ENCODE data around the gene PDGFRB. TPM values are rescaled to one million over a fixed set of nuclear protein-coding genes. Genes with fewer than 3 reads are reported as not detected.

PDGFRB gene
- polyA plus RNA-seq, 3 donors: 118 to 167 (median 142) TPM

DNA sequence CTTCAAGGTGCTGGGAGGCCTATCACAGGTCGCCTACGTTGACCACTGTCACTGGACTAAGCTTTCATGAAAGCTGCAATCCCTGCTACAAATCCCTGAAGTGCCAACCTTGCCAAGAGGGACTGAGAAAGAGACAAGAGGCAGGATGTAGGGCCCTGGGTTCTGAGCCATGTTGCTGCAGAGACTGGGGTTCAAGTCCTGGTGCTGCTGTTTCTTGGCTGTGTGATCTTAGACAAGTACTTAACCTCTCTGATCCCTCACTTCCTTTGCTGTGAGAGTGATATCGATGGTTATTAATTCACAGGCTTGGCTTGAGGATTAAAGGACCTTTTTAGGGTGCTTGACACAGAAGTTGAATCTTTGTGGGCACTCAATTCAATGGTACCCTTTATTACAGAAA, 84.8 kb downstream of the PDGFRB start:
- DNase-seq (ENCODE audit: low read depth in 3 of 3, low spot score in 2 of 3): no peak

- no peak for DNase-seq (ENCODE audit: low read depth in 3 of 3, low spot score in 2 of 3)
Measured at GRCh38 chr5:150069672-150070627, 85.7 kb downstream of the PDGFRB start.

GRCh38 chr5:150068961-150069645, 86.5 kb downstream of the PDGFRB start:
- DNase-seq (ENCODE audit: low read depth in 3 of 3, low spot score in 2 of 3): no peak

DNA sequence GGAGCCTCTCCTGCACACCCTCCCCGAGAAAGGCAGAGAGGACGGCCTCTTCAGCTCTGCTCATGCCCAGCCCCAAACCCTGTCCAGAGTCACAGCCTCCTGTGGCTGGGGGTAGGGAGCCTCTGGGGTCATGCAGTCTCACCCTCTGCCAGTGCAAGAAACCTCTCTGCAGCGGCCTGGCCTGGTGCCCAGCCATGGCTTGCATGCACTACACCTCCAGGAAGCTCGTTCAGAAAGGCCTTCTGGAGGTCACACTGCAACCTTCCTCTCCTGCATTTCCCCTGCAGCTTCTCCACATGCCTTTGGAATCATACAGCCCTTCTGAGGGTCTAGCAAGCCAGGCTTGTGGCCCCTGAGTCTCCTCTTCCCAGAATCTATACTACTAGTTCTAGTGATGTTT, 87.2 kb downstream of the PDGFRB start:
- DNase-seq (ENCODE audit: low read depth in 3 of 3, low spot score in 2 of 3): no peak

GRCh38 chr5:150068071-150068470, 87.6 kb downstream of the PDGFRB start:
- DNase-seq (ENCODE audit: low read depth in 3 of 3, low spot score in 2 of 3): no peak

- DNase-seq (ENCODE audit: low read depth in 3 of 3, low spot score in 2 of 3): no peak
Measured at GRCh38 chr5:150067405-150067960, 88.2 kb downstream of the PDGFRB start.

DNA sequence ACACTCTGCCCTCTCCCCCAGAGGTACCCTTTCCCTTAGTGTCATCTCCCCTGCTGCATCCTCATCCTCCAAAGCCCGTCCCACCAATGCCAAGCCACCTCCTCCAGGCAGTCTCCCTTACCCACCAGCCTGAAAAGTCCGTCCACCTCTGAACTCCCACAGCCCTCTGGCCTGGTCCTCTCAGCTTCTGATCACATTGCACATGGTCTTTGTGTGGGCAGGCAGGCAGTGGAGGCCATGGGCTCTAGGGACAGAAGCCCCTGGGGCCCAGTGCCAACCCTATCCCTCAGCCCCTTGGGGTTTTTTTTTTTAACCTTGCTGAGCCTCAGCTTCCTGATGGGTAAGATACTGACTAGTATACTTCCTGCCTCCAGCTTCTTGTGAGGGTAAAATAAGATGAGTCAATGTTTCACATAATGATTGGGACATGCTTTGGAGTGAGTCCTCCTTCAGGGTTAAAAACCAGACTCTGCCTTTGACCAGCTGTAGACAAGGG, 88.7 kb downstream of the PDGFRB start:
- no peak for DNase-seq (ENCODE audit: low read depth in 3 of 3, low spot score in 2 of 3)

DNA sequence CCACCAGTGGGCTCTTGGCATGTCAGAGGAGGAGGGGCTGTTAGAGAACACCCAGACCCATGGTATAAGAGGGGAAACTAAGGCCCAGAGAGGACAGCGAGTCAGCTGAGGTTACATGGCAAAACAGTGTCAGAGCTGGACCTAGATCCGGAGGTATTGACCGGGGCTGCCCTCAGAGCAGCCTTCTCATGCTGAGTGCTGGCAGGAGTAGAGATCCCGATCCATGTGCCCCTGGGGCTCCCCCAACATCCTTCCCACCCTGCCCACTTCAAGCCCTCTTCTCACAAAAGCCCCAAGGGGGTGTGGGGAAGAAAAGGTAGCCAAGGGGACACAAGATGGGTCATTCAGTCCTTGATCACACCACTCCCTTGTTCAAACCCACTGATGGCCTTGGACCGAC, 89.2 kb downstream of the PDGFRB start:
- DNase-seq (ENCODE audit: low read depth in 3 of 3, low spot score in 2 of 3): no peak

- no peak for DNase-seq (ENCODE audit: low read depth in 3 of 3, low spot score in 2 of 3)
Measured at GRCh38 chr5:150065886-150066285, 89.8 kb downstream of the PDGFRB start.

- DNase-seq (ENCODE audit: low read depth in 3 of 3, low spot score in 2 of 3): no peak
Measured at GRCh38 chr5:150065346-150065745, 90.3 kb downstream of the PDGFRB start.

DNA sequence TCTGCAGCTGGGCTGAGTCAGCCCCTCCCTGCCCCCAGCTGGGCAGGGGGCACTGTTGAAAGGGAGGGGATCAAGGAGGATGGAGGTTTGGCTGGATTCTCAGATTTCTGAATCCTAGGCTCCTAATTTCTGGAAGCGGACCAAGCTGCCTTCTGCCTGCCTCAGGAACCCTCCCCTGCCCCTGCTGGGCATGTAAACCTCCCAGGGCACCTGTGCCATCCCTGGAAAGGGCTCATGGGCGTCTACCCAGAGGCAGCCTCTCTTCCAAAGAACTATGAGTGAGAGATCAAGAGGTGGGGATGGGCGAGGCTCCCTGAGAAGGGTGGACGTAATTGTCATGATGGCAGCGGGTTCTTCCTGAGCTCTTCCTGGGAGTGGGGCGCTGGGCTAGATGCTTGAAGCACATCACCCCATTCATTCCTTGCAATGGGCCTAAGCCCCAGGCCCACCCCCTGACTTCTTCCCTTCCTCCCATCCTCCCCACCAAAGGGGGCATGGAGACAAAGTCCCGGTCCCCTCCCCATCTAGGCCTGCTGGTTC, 90.9 kb downstream of the PDGFRB start:
- no peak for DNase-seq (ENCODE audit: low read depth in 3 of 3, low spot score in 2 of 3)

Other genes starting within 250 kb of the PDGFRB start
- gene PDE6A, start 211.1 kb downstream of the PDGFRB start, polyA plus RNA-seq (ENCODE audit: insufficient read length in 3 of 3): under 1 TPM; 0.10 to 0.14 (median 0.14) TPM
- gene SLC26A2, start 195.1 kb downstream of the PDGFRB start, polyA plus RNA-seq (ENCODE audit: insufficient read length in 3 of 3): 10 to 100 TPM; 20.7 to 21.0 (median 20.7) TPM
- gene TIGD6, start 155.2 kb downstream of the PDGFRB start, polyA plus RNA-seq (ENCODE audit: insufficient read length in 3 of 3): 1 to 10 TPM; 7.0 to 8.3 (median 7.0) TPM
- 10 to 100 TPM; 31.4 to 34.0 (median 33.1) TPM for gene HMGXB3, start 155.1 kb downstream of the PDGFRB start, polyA plus RNA-seq (ENCODE audit: insufficient read length in 3 of 3)
- 10 to 100 TPM; 13.6 to 15.1 (median 13.8) TPM for gene CSF1R, start 69.3 kb downstream of the PDGFRB start, polyA plus RNA-seq (ENCODE audit: insufficient read length in 3 of 3)
- under 1 TPM; 0.54 to 0.89 (median 0.62) TPM for gene CDX1, start 10.9 kb upstream of the PDGFRB start, polyA plus RNA-seq (ENCODE audit: insufficient read length in 3 of 3)
- gene SLC6A7, start 34.2 kb upstream of the PDGFRB start, polyA plus RNA-seq (ENCODE audit: insufficient read length in 3 of 3): under 1 TPM in 2 of 3 donors, not detected in 1; 0.06 to 0.07 TPM
- 1 to 10 TPM; 2.5 to 4.4 (median 2.5) TPM for gene CAMK2A, start 133.9 kb upstream of the PDGFRB start, polyA plus RNA-seq (ENCODE audit: insufficient read length in 3 of 3)
- 1 to 10 TPM; 2.6 to 3.2 (median 2.7) TPM for gene ARSI, start 147.1 kb upstream of the PDGFRB start, polyA plus RNA-seq (ENCODE audit: insufficient read length in 3 of 3)
- 10 to 100 TPM; 33.0 to 36.4 (median 34.0) TPM for gene TCOF1, start 201.9 kb upstream of the PDGFRB start, polyA plus RNA-seq (ENCODE audit: insufficient read length in 3 of 3)